ENCODE results near the gene UNC80.

- TF ChIP-seq TCF7 (CRISPR knock-in tag; IDR thresholded peaks at IDR 0.05; ENCODE audit: low read depth): no peak
- no peak for TF ChIP-seq GRHL2 (CRISPR knock-in tag; IDR thresholded peaks at IDR 0.05; ENCODE audit: insufficient replicate concordance, severe bottlenecking)
- TF ChIP-seq USF2 (CRISPR knock-in tag; IDR thresholded peaks at IDR 0.05): no peak
- no peak for TF ChIP-seq CTCF (IDR thresholded peaks at IDR 0.05)
- TF ChIP-seq CREM (CRISPR knock-in tag; IDR thresholded peaks at IDR 0.05): no peak
- no peak for TF ChIP-seq NFYB (CRISPR knock-in tag; conservative IDR thresholded peaks at IDR 0.05; ENCODE audit: low read depth)
- no peak for TF ChIP-seq AFF4 (CRISPR knock-in tag; IDR thresholded peaks at IDR 0.05; ENCODE audit: borderline replicate concordance)
- TF ChIP-seq TEAD4 (CRISPR knock-in tag; IDR thresholded peaks at IDR 0.05): no peak
- no peak for TF ChIP-seq CREB1 (CRISPR knock-in tag; IDR thresholded peaks at IDR 0.05)
- no peak for TF ChIP-seq MAX (CRISPR knock-in tag; IDR thresholded peaks at IDR 0.05)
- no peak for TF ChIP-seq SMAD3 (CRISPR knock-in tag; IDR thresholded peaks at IDR 0.05; ENCODE audit: borderline replicate concordance)
Observed at GRCh38 chr2:209908511-209908910, 136.9 kb downstream of the UNC80 start.

Data from WTC11 (cell line).